ENCODE data around the gene RNF125.

Gene RNF125

DNA sequence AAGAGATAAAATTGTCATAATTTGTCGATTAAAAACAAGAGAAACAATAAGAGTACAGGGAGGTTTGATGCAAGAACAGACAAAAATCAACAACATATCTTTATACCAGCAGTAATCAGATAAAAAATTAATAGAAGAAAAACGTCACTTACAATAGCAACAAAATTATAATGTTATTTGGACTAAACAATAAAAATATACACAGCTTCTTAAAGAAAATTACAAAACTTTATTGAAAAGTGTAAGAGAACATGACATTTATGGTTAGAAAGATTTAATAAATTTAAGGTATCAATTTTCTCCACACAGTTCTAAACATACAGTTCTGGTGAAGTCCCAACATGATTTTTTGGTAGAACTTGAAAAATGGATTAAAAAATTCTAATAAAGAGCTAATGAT is 85.9 kb downstream of the RNF125 start:
- POLR2A ChIA-PET = interaction anchor here (0.6 kb wide), 1 partner anchor 32 kb away, joined by 4 read pairs; no protein-coding TSS in a partner anchor
- CTCF ChIA-PET = no interaction called here
- H3K27ac ChIP-seq (ENCODE audit: extremely low read depth, low read depth, low read length) = no peak overlapping the region
- TF ChIP-seq ZFP69B (tag by site-specific recombination; IDR thresholded peaks at IDR 0.05) = no peak
- no peaks in the 10 kb centered on the region for H3K9me3 ChIP-seq (ENCODE audit: control insufficient read depth, insufficient read depth, low read depth, low read length)
- H3K4me3 ChIP-seq (ENCODE audit: low read depth, low read length) = no peak overlapping the region
- no peaks in the 10 kb centered on the region for H3K4me1 ChIP-seq (ENCODE audit: control insufficient read depth, insufficient read depth, low read length)
- H3K36me3 ChIP-seq (ENCODE audit: control insufficient read depth in 2 of 2, insufficient read depth in 1 of 2, low read length in 2 of 2) = peaks cover 14 to 36% of the 10 kb centered on the region in 2 experiments; a peak in 2 of 3 replicates

DNA sequence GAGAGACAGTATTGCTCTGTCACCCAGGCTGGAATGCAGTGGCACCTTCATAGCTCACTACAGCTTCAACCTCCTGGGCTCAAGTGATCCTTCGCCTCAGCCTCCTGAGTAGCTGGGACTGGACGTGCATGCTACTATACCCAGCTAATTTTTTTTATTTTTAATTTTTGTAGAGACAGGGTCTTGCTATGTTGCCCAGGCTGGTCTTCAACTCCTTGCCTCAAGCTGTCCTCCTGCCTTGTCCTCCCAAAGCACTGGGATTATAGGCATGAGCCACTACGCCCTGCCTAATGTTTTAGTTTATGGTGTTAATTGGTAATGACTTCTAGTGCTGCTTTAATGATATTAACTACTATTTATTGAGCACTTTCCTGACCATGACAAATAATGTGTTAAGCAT is 91.4 kb downstream of the RNF125 start:
- H3K4me3 ChIP-seq (ENCODE audit: low read depth, low read length) = no peak overlapping the region
- CTCF ChIA-PET = interaction anchor here (1.5 kb wide), 1 partner anchor 38 kb away, joined by 3 read pairs; no protein-coding TSS in a partner anchor
- peaks cover 17 to 48% of the 10 kb centered on the region in 2 experiments; a peak in 2 of 3 replicates for H3K36me3 ChIP-seq (ENCODE audit: control insufficient read depth in 2 of 2, insufficient read depth in 1 of 2, low read length in 2 of 2)
- no peaks in the 10 kb centered on the region for H3K4me1 ChIP-seq (ENCODE audit: control insufficient read depth, insufficient read depth, low read length)
- POLR2A ChIA-PET = no interaction called here
- no peaks in the 10 kb centered on the region for H3K9me3 ChIP-seq (ENCODE audit: control insufficient read depth, insufficient read depth, low read depth, low read length)
- no peak overlapping the region for H3K27ac ChIP-seq (ENCODE audit: extremely low read depth, low read depth, low read length)
- TF ChIP-seq ZNF16 (tag by site-specific recombination; IDR thresholded peaks at IDR 0.05; ENCODE audit: low read depth) (no peak), ZNF121 (tag by site-specific recombination; IDR thresholded peaks at IDR 0.05) (peak; percentile 74), ZNF433 (tag by site-specific recombination; IDR thresholded peaks at IDR 0.05; ENCODE audit: low read depth) (no peak)

DNA sequence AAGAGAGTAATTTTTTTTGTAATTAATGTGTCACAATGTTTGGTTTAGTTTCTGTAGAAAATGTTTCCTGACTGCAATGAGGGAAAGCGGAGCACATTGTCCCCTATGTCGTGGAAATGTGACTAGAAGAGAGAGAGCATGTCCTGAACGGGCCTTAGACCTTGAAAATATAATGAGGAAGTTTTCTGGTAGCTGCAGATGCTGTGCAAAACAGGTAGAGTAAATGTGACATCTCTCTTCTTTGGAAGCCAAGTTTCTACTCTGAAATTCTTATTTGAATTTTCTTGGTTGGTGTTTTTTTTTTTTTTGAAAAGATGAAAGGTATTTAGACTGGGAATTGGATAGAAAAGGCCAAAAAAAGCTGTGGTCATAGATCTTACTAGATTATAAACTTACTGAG is 93.1 kb downstream of the RNF125 start:
- TF ChIP-seq, protein P1, sequence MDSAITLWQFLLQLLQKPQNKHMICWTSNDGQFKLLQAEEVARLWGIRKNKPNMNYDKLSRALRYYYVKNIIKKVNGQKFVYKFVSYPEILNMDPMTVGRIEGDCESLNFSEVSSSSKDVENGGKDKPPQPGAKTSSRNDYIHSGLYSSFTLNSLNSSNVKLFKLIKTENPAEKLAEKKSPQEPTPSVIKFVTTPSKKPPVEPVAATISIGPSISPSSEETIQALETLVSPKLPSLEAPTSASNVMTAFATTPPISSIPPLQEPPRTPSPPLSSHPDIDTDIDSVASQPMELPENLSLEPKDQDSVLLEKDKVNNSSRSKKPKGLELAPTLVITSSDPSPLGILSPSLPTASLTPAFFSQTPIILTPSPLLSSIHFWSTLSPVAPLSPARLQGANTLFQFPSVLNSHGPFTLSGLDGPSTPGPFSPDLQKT (IDR thresholded peaks at IDR 0.05; ENCODE audit: borderline replicate concordance, low read depth, low read length) = no peak
- TF ChIP-seq ZNF350 (tag by site-specific recombination; IDR thresholded peaks at IDR 0.05) (no peak), ZBTB1 (tag by site-specific recombination; IDR thresholded peaks at IDR 0.05) (no peak), ZBTB21 (tag by site-specific recombination; IDR thresholded peaks at IDR 0.05) (no peak), ZNF768 (tag by site-specific recombination; IDR thresholded peaks at IDR 0.05) (no peak), ZNF311 (tag by site-specific recombination; IDR thresholded peaks at IDR 0.05; ENCODE audit: borderline replicate concordance) (no peak), ZNF561 (tag by site-specific recombination; IDR thresholded peaks at IDR 0.05; ENCODE audit: borderline replicate concordance) (no peak), ZSCAN23 (tag by site-specific recombination; IDR thresholded peaks at IDR 0.05) (no peak), ZNF341 (tag by site-specific recombination; IDR thresholded peaks at IDR 0.05; ENCODE audit: low read depth) (no peak), ZNF677 (tag by site-specific recombination; IDR thresholded peaks at IDR 0.05) (no peak), ZNF19 (tag by site-specific recombination; IDR thresholded peaks at IDR 0.05; ENCODE audit: low read depth) (no peak), ZNF248 (tag by site-specific recombination; IDR thresholded peaks at IDR 0.05) (no peak), ZSCAN30 (tag by site-specific recombination; IDR thresholded peaks at IDR 0.05) (no peak), ZNF571 (tag by site-specific recombination; IDR thresholded peaks at IDR 0.05) (no peak)
- TF ChIP-seq, protein P2, sequence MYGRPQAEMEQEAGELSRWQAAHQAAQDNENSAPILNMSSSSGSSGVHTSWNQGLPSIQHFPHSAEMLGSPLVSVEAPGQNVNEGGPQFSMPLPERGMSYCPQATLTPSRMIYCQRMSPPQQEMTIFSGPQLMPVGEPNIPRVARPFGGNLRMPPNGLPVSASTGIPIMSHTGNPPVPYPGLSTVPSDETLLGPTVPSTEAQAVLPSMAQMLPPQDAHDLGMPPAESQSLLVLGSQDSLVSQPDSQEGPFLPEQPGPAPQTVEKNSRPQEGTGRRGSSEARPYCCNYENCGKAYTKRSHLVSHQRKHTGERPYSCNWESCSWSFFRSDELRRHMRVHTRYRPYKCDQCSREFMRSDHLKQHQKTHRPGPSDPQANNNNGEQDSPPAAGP (tag by site-specific recombination; IDR thresholded peaks at IDR 0.05) = no peak
- TF ChIP-seq, protein P3, sequence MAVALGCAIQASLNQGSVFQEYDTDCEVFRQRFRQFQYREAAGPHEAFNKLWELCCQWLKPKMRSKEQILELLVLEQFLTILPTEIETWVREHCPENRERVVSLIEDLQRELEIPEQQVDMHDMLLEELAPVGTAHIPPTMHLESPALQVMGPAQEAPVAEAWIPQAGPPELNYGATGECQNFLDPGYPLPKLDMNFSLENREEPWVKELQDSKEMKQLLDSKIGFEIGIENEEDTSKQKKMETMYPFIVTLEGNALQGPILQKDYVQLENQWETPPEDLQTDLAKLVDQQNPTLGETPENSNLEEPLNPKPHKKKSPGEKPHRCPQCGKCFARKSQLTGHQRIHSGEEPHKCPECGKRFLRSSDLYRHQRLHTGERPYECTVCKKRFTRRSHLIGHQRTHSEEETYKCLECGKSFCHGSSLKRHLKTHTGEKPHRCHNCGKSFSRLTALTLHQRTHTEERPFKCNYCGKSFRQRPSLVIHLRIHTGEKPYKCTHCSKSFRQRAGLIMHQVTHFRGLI (tag by site-specific recombination; IDR thresholded peaks at IDR 0.05) = no peak
- TF ChIP-seq, protein P4, sequence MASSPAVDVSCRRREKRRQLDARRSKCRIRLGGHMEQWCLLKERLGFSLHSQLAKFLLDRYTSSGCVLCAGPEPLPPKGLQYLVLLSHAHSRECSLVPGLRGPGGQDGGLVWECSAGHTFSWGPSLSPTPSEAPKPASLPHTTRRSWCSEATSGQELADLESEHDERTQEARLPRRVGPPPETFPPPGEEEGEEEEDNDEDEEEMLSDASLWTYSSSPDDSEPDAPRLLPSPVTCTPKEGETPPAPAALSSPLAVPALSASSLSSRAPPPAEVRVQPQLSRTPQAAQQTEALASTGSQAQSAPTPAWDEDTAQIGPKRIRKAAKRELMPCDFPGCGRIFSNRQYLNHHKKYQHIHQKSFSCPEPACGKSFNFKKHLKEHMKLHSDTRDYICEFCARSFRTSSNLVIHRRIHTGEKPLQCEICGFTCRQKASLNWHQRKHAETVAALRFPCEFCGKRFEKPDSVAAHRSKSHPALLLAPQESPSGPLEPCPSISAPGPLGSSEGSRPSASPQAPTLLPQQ (tag by site-specific recombination; IDR thresholded peaks at IDR 0.05) = no peak
- TF ChIP-seq, protein P5, sequence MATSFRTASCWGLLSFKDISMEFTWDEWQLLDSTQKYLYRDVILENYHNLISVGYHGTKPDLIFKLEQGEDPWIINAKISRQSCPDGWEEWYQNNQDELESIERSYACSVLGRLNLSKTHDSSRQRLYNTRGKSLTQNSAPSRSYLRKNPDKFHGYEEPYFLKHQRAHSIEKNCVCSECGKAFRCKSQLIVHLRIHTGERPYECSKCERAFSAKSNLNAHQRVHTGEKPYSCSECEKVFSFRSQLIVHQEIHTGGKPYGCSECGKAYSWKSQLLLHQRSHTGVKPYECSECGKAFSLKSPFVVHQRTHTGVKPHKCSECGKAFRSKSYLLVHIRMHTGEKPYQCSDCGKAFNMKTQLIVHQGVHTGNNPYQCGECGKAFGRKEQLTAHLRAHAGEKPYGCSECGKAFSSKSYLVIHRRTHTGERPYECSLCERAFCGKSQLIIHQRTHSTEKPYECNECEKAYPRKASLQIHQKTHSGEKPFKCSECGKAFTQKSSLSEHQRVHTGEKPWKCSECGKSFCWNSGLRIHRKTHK (tag by site-specific recombination; IDR thresholded peaks at IDR 0.05) = no peak
- no peak overlapping the region for H3K27ac ChIP-seq (ENCODE audit: extremely low read depth, low read depth, low read length)
- no peaks in the 10 kb centered on the region for H3K9me3 ChIP-seq (ENCODE audit: control insufficient read depth, insufficient read depth, low read depth, low read length)
- POLR2A ChIA-PET = no interaction called here
- peaks cover 29 to 54% of the 10 kb centered on the region in 2 experiments for H3K36me3 ChIP-seq (ENCODE audit: control insufficient read depth in 2 of 2, insufficient read depth in 1 of 2, low read length in 2 of 2)
- H3K4me1 ChIP-seq (ENCODE audit: control insufficient read depth, insufficient read depth, low read length) = no peaks in the 10 kb centered on the region
- CTCF ChIA-PET = interaction anchor here (0.6 to 0.7 kb wide), 4 partner anchors 41 to 231 kb away, joined by 3 read pairs; no protein-coding TSS in a partner anchor
- H3K4me3 ChIP-seq (ENCODE audit: low read depth, low read length) = no peak overlapping the region

Data from HEK293 (cell line).